GM12801 (cell line): Measurements from ENCODE around the gene ATF7.

Experiments
- TF ChIP-seq, protein P1 (sequence below): IDR thresholded peaks from one replicate; pipeline ENCODE4 v1.5.1; 2011; ENCODE audit warnings: control low read depth; ENCODE audit not compliant: insufficient read length; ENCODE audit errors: extremely low read depth

ATF7 gene

DNA sequence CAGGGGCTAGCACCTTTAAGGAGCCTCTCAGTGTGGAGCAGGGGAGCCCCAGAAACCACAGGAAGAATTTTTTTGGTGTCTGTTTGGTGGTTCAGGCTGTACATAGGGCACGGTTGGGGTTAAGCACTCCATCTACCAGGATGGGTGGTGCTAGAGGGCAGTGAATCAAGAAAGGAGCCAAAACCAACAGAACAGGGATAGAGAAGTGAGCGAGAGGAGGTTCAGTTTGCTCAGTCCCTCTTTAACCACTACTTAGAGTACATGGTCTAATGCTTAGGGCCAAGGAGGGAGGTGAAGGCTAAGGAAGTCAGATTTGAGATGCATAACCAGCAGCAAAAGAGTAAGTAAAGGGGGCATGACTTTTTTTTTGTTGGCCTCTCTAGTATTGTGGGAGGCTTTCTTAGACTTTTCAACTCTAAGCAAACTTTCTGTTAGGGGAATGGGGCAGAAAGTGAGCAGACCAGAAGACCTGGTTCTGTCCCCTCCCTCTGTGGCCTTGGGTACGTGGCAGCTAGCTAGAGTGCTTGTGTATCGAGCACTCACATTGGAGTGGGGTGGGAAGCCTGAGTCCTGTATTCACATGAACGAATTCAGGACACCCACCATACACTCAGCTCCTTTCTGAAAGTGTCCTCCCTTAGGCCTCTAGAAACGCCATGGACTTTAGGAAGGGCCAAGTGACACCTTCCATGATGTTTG is 112.3 kb downstream of the ATF7 start:
- TF ChIP-seq, protein P1, sequence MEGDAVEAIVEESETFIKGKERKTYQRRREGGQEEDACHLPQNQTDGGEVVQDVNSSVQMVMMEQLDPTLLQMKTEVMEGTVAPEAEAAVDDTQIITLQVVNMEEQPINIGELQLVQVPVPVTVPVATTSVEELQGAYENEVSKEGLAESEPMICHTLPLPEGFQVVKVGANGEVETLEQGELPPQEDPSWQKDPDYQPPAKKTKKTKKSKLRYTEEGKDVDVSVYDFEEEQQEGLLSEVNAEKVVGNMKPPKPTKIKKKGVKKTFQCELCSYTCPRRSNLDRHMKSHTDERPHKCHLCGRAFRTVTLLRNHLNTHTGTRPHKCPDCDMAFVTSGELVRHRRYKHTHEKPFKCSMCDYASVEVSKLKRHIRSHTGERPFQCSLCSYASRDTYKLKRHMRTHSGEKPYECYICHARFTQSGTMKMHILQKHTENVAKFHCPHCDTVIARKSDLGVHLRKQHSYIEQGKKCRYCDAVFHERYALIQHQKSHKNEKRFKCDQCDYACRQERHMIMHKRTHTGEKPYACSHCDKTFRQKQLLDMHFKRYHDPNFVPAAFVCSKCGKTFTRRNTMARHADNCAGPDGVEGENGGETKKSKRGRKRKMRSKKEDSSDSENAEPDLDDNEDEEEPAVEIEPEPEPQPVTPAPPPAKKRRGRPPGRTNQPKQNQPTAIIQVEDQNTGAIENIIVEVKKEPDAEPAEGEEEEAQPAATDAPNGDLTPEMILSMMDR, result no peak

DNA sequence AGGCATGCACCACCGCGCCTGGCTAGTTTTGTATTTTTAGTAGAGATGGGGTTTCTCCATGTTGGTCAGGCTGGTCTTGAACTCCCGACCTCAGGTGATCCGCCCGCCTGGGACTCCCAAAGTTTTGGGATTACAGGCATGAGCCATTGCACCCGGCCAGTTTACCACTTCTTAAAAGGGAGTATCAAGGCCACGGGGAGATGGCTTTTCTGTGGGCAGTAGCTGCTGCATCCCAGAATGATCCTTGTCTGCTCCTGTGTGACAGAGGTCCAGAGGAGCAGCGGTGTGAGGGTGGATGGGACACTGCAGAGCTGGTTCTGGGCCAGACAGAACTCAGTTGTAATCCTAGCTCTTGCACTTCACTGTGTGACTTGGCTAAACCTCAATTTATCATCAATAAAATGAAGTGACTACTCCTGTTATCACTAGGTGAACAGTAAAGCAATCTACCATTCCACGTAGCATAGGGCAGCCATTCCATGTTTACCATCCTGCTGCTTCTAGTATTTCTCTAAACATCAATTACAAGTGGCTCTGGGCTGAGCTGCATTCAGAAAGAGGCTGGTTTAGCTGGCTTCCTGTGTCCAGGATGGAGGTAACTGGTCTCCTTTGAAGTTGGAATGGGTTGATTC is 115.9 kb downstream of the ATF7 start:
- TF ChIP-seq, protein P1, result no peak

DNA sequence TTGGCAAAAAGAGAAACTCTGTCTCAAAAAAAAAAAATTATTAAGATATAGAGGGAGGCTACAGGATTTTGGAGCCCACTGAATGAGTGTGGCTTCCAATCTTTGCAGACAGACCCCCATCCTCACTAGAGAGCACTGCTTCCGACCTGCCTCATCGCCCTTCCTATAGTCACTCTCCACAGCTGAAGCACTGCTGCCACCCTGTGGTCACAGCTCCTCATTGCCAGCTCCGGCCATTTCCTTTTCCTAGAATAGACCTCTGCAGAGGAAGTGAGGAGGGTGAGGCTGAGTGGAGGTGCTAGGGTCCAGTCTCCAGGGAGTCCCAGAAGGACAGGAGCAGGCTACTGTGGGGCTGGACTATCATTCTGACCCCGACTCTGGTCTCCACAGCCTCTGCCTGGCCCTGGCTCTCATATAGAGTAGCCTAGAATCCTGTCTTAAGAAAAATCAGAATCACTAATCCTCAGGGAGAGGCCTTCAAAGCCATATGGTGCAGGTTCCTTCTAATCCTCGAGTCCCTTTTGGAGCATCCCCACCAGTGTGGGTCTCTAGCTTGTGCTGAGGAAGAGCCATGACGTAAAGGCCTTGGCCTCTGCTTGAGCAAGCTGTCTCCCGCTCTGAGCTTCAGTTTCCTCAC is 117.5 kb downstream of the ATF7 start:
- TF ChIP-seq, protein P1, result peak; percentile 5

DNA sequence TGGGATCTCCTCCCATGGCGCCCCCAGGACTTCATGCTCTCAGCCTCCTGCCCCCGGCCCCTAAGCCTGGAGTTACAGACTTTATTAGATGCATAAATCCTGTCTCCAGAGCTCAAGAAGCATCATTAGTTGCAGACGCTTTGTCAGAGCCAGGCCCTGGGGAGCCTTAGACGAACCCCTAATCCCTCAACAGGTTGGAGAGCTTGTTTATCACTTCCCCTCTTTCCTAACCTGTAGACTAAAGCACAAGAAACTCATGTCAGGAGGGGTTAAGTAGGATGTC is 118.6 kb downstream of the ATF7 start:
- TF ChIP-seq, protein P1, result no peak

DNA sequence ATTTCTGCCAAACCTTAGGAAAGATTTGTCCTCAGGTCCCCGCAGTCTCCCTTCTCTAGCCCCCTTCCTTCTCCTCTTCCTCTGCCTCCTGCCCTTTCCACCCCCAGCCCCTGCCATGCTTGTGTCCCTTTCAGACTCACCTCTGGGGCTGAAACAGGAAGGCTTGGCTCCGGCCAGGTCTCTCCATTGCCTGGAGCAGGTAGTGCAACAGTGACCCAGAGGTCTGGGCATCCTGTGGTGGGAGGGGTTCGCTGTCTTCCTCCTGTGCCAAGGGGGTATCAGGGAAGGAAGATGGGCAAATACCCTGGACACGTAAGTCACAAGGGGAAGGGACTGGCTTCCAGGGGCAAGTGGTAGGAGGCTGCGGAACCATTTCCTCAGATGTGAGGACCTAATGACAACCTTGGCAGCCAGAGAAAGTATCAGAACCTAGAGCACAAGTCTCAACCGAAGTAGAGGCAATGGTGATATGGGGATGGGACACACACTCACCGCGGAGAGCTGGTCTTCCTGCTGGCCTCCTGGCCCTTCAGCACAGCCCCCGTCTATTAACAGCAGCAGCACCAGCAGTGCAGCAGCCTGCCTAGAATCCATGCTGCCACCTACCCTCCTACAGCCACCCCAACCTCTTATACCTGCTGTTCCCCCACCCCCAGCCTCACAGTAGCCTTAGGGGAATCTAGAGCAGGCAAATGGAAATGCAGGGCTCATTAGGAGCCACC is 119.1 kb downstream of the ATF7 start, which contains the start of gene NPFF:
Gene NPFF (minus strand): TSS at position 604 of the 722 bp plus-strand sequence. CDS start 10 bp downstream, at position 594.
- TF ChIP-seq, protein P1, result no peak

DNA sequence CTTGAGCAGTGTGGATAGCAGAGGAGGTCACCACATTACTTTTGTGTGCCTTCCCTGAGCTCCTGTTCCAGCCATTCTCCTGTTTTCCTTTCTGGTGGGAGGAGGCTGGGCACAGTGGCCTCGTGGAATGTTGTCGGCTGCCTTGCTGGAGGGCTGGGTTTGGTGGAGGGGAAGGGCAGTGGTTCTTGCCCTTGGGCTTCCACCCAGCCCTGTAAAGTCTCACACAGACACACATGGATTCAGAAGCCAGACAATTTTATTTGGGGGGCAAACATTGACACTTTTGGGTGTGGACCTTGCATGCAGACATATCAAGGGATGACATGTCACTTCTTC is 119.8 kb downstream of the ATF7 start:
- TF ChIP-seq, protein P1, result no peak
